ENCODE results near the gene ZNF705A. TPM values are rescaled to one million over a fixed set of nuclear protein-coding genes. Genes with fewer than 3 reads are reported as not detected.

ZNF705A gene
- not detected in 5 replicates for total RNA-seq (2022; extraction: Qiagen RNA extraction)

GRCh38 chr12:8156845-8157244 lies at the start of gene ZNF705A:
TSS of gene ZNF705A (plus strand) at chr12:8157015. CDS start at chr12:8172626, 15,611 bp downstream.

GRCh38 chr12:8123124-8123912 lies 33.5 kb upstream of the ZNF705A start, which contains the start of gene CLEC4A:
TSS of gene CLEC4A (plus strand) at chr12:8123617. CDS start at chr12:8123879, 262 bp downstream.

GRCh38 chr12:8226992-8227731 lies 70.3 kb downstream of the ZNF705A start, which contains the start of gene FAM90A1:
TSS of gene FAM90A1 (minus strand) at chr12:8227618. CDS start at chr12:8224832, 2,786 bp downstream.

Other genes starting within 250 kb of the ZNF705A start
- 4.3 to 7.1 TPM (median 5.3 TPM) in 5 replicates for gene SLC2A3, start 220.8 kb upstream of the ZNF705A start, total RNA-seq (2022; extraction: Qiagen RNA extraction)
- gene FOXJ2, start 124.3 kb upstream of the ZNF705A start, total RNA-seq (2022; extraction: Qiagen RNA extraction) = 6.5 to 10.6 TPM (median 8.9 TPM) in 5 replicates
- gene C3AR1, start 90.7 kb upstream of the ZNF705A start, total RNA-seq (2022; extraction: Qiagen RNA extraction) = not detected in 5 replicates
- 13.2 to 22.9 TPM (median 15.2 TPM) in 5 replicates for gene NECAP1, start 74.7 kb upstream of the ZNF705A start, total RNA-seq (2022; extraction: Qiagen RNA extraction)
- 0.21 TPM in 1 of 5 replicates, not detected in the others for gene CLEC4A, start 33.4 kb upstream of the ZNF705A start, total RNA-seq (2022; extraction: Qiagen RNA extraction)
- 0.09 to 0.31 TPM (median 0.18 TPM) in 5 replicates for gene FAM90A1, start 70.6 kb downstream of the ZNF705A start, total RNA-seq (2022; extraction: Qiagen RNA extraction)